HUES6 (cell line): Measurements from ENCODE around the gene CCND1.
A peak's percentile ranks its signal among the peaks of the same experiment; 100 is the strongest.

Source experiments
- H3K27ac ChIP-seq: 2 replicates; pipeline ENCODE4 v1.7.0; 2013; ENCODE audit warnings: low read depth, mild to moderate bottlenecking, low read length, inconsistent platforms
- H3K27me3 ChIP-seq: 2 replicates; pipeline ENCODE4 v1.6.1; 2013; ENCODE audit warnings: low read length; ENCODE audit not compliant: control insufficient read depth, insufficient read depth
- H3K36me3 ChIP-seq: 2 replicates; pipeline ENCODE4 v1.6.1; 2013; ENCODE audit warnings: low read length; ENCODE audit not compliant: control insufficient read depth, insufficient read depth
- H3K4me1 ChIP-seq: 2 replicates; pipeline ENCODE4 v1.6.1; 2013; ENCODE audit warnings: low read length; ENCODE audit not compliant: control insufficient read depth, insufficient read depth
- H3K4me3 ChIP-seq: 2 replicates; pipeline ENCODE4 v1.5.1; 2013; ENCODE audit warnings: low read depth, low read length
- H3K9ac ChIP-seq: one replicate; pipeline ENCODE4 v1.6.1; 2013; ENCODE audit warnings: mild to moderate bottlenecking, low read length
- H3K9me3 ChIP-seq: 2 replicates; pipeline ENCODE4 v1.6.1; 2013; ENCODE audit warnings: low read depth, low read length; ENCODE audit not compliant: control insufficient read depth, insufficient read depth

CCND1 gene

GRCh38 chr11:69656536-69657455 is 15.8 kb downstream of the CCND1 start:
- Histone ChIP-seq H3K4me1 (peaks cover 21% of the 10 kb centered on the region), H3K27me3 (no peaks in the 10 kb centered on the region), H3K9me3 (no peaks in the 10 kb centered on the region), H3K4me3 (no peak overlapping the region), H3K36me3 (peaks cover 29% of the 10 kb centered on the region), H3K9ac (peak overlapping the region; percentile 57), H3K27ac (no peak overlapping the region)

- Histone ChIP-seq H3K4me1 (peaks cover 21% of the 10 kb centered on the region), H3K36me3 (peaks cover 22% of the 10 kb centered on the region), H3K9me3 (no peaks in the 10 kb centered on the region), H3K4me3 (no peak overlapping the region), H3K27me3 (no peaks in the 10 kb centered on the region), H3K27ac (peak overlapping the region; percentile 60; the same call in 1 of the 2 replicates), H3K9ac (peak overlapping the region; percentile 57)
Observed at GRCh38 chr11:69657456-69657910, 16.5 kb downstream of the CCND1 start.

GRCh38 chr11:69657911-69658625 is 17.1 kb downstream of the CCND1 start:
- peaks cover 21% of the 10 kb centered on the region for H3K4me1 ChIP-seq
- peaks cover 16% of the 10 kb centered on the region for H3K36me3 ChIP-seq
- H3K27ac ChIP-seq = peak overlapping the region; percentile 79; the same call in 1 of the 2 replicates
- no peaks in the 10 kb centered on the region for H3K9me3 ChIP-seq
- H3K4me3 ChIP-seq = no peak overlapping the region
- no peaks in the 10 kb centered on the region for H3K27me3 ChIP-seq
- peak overlapping the region; percentile 71 for H3K9ac ChIP-seq

GRCh38 chr11:69658626-69659450 is 17.9 kb downstream of the CCND1 start:
- H3K27me3 ChIP-seq = no peaks in the 10 kb centered on the region
- peak overlapping the region; percentile 79; the same call in 1 of the 2 replicates for H3K27ac ChIP-seq
- peaks cover 11% of the 10 kb centered on the region for H3K36me3 ChIP-seq
- H3K4me3 ChIP-seq = no peak overlapping the region
- peak overlapping the region; percentile 71 for H3K9ac ChIP-seq
- no peaks in the 10 kb centered on the region for H3K9me3 ChIP-seq
- H3K4me1 ChIP-seq = peaks cover 21% of the 10 kb centered on the region

GRCh38 chr11:69659591-69659990 is 18.6 kb downstream of the CCND1 start:
- H3K9ac ChIP-seq = no peak overlapping the region
- peaks cover 11% of the 10 kb centered on the region for H3K36me3 ChIP-seq
- no peaks in the 10 kb centered on the region for H3K9me3 ChIP-seq
- peaks cover 21% of the 10 kb centered on the region for H3K4me1 ChIP-seq
- H3K27ac ChIP-seq = no peak overlapping the region
- no peaks in the 10 kb centered on the region for H3K27me3 ChIP-seq
- no peak overlapping the region for H3K4me3 ChIP-seq

- no peaks in the 10 kb centered on the region for H3K27me3 ChIP-seq
- peaks cover 14% of the 10 kb centered on the region for H3K36me3 ChIP-seq
- H3K27ac ChIP-seq = no peak overlapping the region
- H3K4me1 ChIP-seq = peaks cover 21% of the 10 kb centered on the region
- H3K9me3 ChIP-seq = no peaks in the 10 kb centered on the region
- H3K9ac ChIP-seq = no peak overlapping the region
- H3K4me3 ChIP-seq = no peak overlapping the region
Observed at GRCh38 chr11:69660001-69660500, 19.1 kb downstream of the CCND1 start.

- no peaks in the 10 kb centered on the region for H3K9me3 ChIP-seq
- no peak overlapping the region for H3K9ac ChIP-seq
- peaks cover 21% of the 10 kb centered on the region for H3K4me1 ChIP-seq
- H3K4me3 ChIP-seq = no peak overlapping the region
- H3K27ac ChIP-seq = no peak overlapping the region
- peaks cover 21% of the 10 kb centered on the region for H3K36me3 ChIP-seq
- H3K27me3 ChIP-seq = no peaks in the 10 kb centered on the region
Observed at GRCh38 chr11:69661413-69661715, 20.4 kb downstream of the CCND1 start.

GRCh38 chr11:69662021-69662698 is 21.2 kb downstream of the CCND1 start:
- peaks cover 21% of the 10 kb centered on the region for H3K36me3 ChIP-seq
- H3K9me3 ChIP-seq = no peaks in the 10 kb centered on the region
- H3K4me1 ChIP-seq = peaks cover 19% of the 10 kb centered on the region
- H3K27ac ChIP-seq = no peak overlapping the region
- no peak overlapping the region for H3K4me3 ChIP-seq
- no peak overlapping the region for H3K9ac ChIP-seq
- no peaks in the 10 kb centered on the region for H3K27me3 ChIP-seq

GRCh38 chr11:69662806-69663205 is 21.9 kb downstream of the CCND1 start:
- no peaks in the 10 kb centered on the region for H3K27me3 ChIP-seq
- peaks cover 21% of the 10 kb centered on the region for H3K36me3 ChIP-seq
- no peak overlapping the region for H3K4me3 ChIP-seq
- no peak overlapping the region for H3K9ac ChIP-seq
- peaks cover 12% of the 10 kb centered on the region for H3K4me1 ChIP-seq
- no peaks in the 10 kb centered on the region for H3K9me3 ChIP-seq
- no peak overlapping the region for H3K27ac ChIP-seq

- no peak overlapping the region for H3K27ac ChIP-seq
- H3K4me3 ChIP-seq = no peak overlapping the region
- no peaks in the 10 kb centered on the region for H3K9me3 ChIP-seq
- peaks cover 21% of the 10 kb centered on the region for H3K36me3 ChIP-seq
- peaks cover 8% of the 10 kb centered on the region for H3K4me1 ChIP-seq
- H3K27me3 ChIP-seq = no peaks in the 10 kb centered on the region
- H3K9ac ChIP-seq = no peak overlapping the region
Observed at GRCh38 chr11:69663326-69663725, 22.4 kb downstream of the CCND1 start.
